KMS-11 (cell line): ENCODE measurements around the gene MDFIC.
A peak's percentile ranks its signal among the peaks of the same experiment; 100 is the strongest.

Source experiments
- H2AFZ ChIP-seq: fragments of 200-600 bp; sonication (generic); 2 replicates; pipeline ENCODE4 v1.6.1; 2016; ENCODE audit warnings: antibody characterized with exemption, mixed run types, low read depth
- H3K27ac ChIP-seq: fragments of 200-600 bp; sonication (generic); 2 replicates; pipeline ENCODE4 v1.6.1; 2016; ENCODE audit warnings: mild to moderate bottlenecking, mixed run types
- H3K27me3 ChIP-seq: fragments of 200-600 bp; sonication (generic); 2 replicates; pipeline ENCODE4 v1.6.1; 2017; ENCODE audit warnings: mild to moderate bottlenecking, low read depth, mixed run types, moderate library complexity; ENCODE audit not compliant: insufficient read depth
- H3K36me3 ChIP-seq: fragments of 200-600 bp; sonication (generic); 2 replicates; pipeline ENCODE4 v1.6.1; 2017; ENCODE audit warnings: mild to moderate bottlenecking, mixed run types; ENCODE audit not compliant: insufficient read depth
- H3K4me1 ChIP-seq: fragments of 200-600 bp; sonication (generic); 2 replicates; pipeline ENCODE4 v1.6.1; 2016; ENCODE audit warnings: mild to moderate bottlenecking, low read depth, mixed run types; ENCODE audit not compliant: poor library complexity, severe bottlenecking
- H3K4me2 ChIP-seq: fragments of 200-600 bp; sonication (generic); 2 replicates; pipeline ENCODE4 v1.7.0; 2016; ENCODE audit warnings: mild to moderate bottlenecking, mixed run types
- H3K4me3 ChIP-seq: fragments of 200-600 bp; sonication (generic); IDR thresholded peaks from 2 replicates; pipeline ENCODE4 v1.6.1; 2017; ENCODE audit warnings: low read depth, low read length, mixed read lengths; ENCODE audit not compliant: insufficient read depth
- H3K79me2 ChIP-seq: fragments of 200-600 bp; sonication (generic); 2 replicates; pipeline ENCODE4 v1.6.1; 2016; ENCODE audit warnings: low read depth, mixed run types; ENCODE audit not compliant: insufficient read depth
- H3K9ac ChIP-seq: fragments of 200-600 bp; sonication (generic); 2 replicates; pipeline ENCODE4 v1.6.1; 2016; ENCODE audit warnings: mild to moderate bottlenecking, mixed run types
- H4K20me1 ChIP-seq: fragments of 200-600 bp; sonication (generic); 2 replicates; pipeline ENCODE4 v1.6.1; 2016; ENCODE audit warnings: mild to moderate bottlenecking, mixed run types; ENCODE audit not compliant: insufficient read depth
- CTCF ChIP-seq: fragments of 200-600 bp; sonication (generic); conservative IDR thresholded peaks from 2 replicates; pipeline ENCODE4 v1.6.1; 2017; ENCODE audit warnings: low read depth, mild to moderate bottlenecking, antibody characterized with exemption, low read length, moderate library complexity, mixed read lengths

MDFIC gene

DNA sequence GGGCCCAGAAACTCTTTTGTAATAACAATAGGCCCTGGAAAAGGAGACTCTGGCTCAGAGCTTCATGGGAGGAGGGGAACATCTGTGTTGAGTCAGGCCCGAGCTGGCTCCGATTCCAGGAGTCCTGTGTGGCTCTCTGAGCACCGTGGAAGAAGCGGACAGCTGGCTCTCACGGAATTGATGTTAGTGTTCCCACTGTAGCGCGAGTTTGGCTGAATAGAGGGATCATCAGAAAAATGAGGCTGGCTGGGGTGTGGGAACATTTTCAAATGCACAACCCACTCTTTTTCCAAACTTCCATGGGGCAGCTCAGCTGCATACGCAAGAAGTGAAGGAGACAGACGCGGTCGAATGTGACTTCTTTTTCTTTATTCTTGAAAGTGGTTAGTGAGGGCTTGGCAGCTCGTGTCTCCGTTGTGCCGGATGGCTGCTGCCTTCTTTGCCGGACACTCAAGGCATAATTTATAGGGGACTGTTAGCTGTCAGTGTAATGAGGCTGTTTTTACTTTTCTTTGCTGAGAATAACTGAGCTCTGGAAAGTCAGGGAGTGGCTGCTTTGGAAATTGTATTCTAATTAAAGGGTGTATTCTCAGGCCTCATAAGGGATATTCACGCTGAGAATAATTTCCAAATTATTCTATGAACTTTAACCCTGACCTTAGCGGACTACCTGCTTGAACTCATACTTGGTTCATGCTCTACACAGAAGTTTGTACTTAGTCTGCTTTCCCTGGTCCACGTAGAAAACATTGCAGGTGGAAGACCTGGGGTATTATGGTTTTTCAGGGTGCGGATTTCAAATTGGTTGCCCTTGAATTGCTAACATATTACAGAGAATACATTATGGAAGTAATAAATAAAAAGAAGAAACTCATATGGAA is 23.1 kb downstream of the MDFIC start:
- no peaks in the 10 kb centered on the region for H4K20me1 ChIP-seq
- H3K4me2 ChIP-seq: no peak overlapping the region
- H3K79me2 ChIP-seq: no peaks in the 10 kb centered on the region
- no peak overlapping the region for H2AFZ ChIP-seq
- no peak for TF ChIP-seq CTCF
- no peak overlapping the region for H3K9ac ChIP-seq
- peaks cover 12% of the 10 kb centered on the region for H3K4me1 ChIP-seq
- H3K36me3 ChIP-seq: no peaks in the 10 kb centered on the region
- no peak overlapping the region for H3K27ac ChIP-seq
- H3K27me3 ChIP-seq: no peaks in the 10 kb centered on the region
- no peak overlapping the region for H3K4me3 ChIP-seq

DNA sequence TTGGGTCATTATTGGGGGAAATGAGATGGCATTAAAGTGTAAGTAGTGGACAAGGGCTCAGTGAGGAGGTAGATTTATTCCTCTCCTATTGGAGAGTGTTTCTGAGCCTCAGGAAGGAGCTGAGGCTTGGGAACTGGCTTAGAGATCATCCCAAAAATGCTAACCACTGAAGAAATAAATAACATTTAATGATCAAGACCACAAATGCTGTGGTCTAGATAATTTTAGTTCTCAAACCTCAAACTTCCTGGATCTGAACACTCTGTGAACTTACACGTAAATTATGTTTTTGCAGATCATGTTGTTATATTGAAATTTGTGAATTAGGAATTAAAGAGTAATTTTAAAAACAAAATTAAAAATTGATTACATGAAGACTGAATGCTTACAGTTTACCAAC is 27.3 kb downstream of the MDFIC start:
- no peaks in the 10 kb centered on the region for H3K27me3 ChIP-seq
- no peaks in the 10 kb centered on the region for H4K20me1 ChIP-seq
- H2AFZ ChIP-seq: no peak overlapping the region
- no peaks in the 10 kb centered on the region for H3K79me2 ChIP-seq
- peak overlapping the region; percentile 27 for H3K4me2 ChIP-seq
- H3K4me3 ChIP-seq: no peak overlapping the region
- no peak overlapping the region for H3K9ac ChIP-seq
- no peak for TF ChIP-seq CTCF
- no peaks in the 10 kb centered on the region for H3K36me3 ChIP-seq
- H3K4me1 ChIP-seq: peaks cover 12% of the 10 kb centered on the region
- no peak overlapping the region for H3K27ac ChIP-seq

- no peaks in the 10 kb centered on the region for H4K20me1 ChIP-seq
- peaks cover 23% of the 10 kb centered on the region for H3K4me1 ChIP-seq
- no peaks in the 10 kb centered on the region for H3K79me2 ChIP-seq
Observed at GRCh38 chr7:114952296-114952695, 30.4 kb downstream of the MDFIC start.

DNA sequence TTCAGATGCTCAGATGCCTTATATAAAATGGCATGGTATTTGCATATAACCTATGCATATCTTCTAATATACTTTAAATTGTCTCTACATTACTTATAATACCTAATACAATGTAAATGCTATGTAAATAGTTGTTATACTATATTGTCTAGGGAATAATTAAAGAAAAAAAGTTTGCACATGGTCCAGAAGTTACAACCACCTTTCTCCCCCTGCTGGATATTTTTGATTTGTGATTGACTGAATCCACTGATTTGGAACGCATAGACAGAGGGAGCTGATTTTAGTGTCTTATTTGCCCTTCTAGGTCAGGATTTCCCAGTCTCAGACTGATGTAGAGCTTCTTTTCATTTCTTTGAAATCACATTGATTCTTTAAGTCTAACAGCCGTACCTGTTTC is 31.8 kb downstream of the MDFIC start:
- H3K36me3 ChIP-seq: no peaks in the 10 kb centered on the region; the same call in 1 of the 2 replicates
- peaks cover 25% of the 10 kb centered on the region for H3K4me1 ChIP-seq
- no peak overlapping the region for H3K27ac ChIP-seq
- TF ChIP-seq CTCF: 0 out of 2 replicates have a peak, but pooled peaks have one; percentile 29
- no peak overlapping the region for H3K9ac ChIP-seq
- no peaks in the 10 kb centered on the region for H3K27me3 ChIP-seq
- no peaks in the 10 kb centered on the region for H4K20me1 ChIP-seq
- no peak overlapping the region for H2AFZ ChIP-seq
- no peaks in the 10 kb centered on the region for H3K79me2 ChIP-seq
- no peak overlapping the region for H3K4me3 ChIP-seq
- H3K4me2 ChIP-seq: no peak overlapping the region

More at GRCh38 chr7:114952296-114952695, 30.4 kb downstream of the MDFIC start:
- H3K27ac ChIP-seq: no peak overlapping the region
- H3K9ac ChIP-seq: no peak overlapping the region
- H3K27me3 ChIP-seq: no peaks in the 10 kb centered on the region
- no peaks in the 10 kb centered on the region; the same call in 1 of the 2 replicates for H3K36me3 ChIP-seq
- H3K4me2 ChIP-seq: no peak overlapping the region
- H2AFZ ChIP-seq: no peak overlapping the region
- TF ChIP-seq CTCF: no peak
- H3K4me3 ChIP-seq: no peak overlapping the region
